ENCODE results near the gene SDCCAG8. TPM values are rescaled to one million over a fixed set of nuclear protein-coding genes. Genes with fewer than 3 reads are reported as not detected.

Gene SDCCAG8
- total and polyA plus RNA-seq, 2 experiments from 2014 or later = 28.0 to 66.7 TPM

DNA sequence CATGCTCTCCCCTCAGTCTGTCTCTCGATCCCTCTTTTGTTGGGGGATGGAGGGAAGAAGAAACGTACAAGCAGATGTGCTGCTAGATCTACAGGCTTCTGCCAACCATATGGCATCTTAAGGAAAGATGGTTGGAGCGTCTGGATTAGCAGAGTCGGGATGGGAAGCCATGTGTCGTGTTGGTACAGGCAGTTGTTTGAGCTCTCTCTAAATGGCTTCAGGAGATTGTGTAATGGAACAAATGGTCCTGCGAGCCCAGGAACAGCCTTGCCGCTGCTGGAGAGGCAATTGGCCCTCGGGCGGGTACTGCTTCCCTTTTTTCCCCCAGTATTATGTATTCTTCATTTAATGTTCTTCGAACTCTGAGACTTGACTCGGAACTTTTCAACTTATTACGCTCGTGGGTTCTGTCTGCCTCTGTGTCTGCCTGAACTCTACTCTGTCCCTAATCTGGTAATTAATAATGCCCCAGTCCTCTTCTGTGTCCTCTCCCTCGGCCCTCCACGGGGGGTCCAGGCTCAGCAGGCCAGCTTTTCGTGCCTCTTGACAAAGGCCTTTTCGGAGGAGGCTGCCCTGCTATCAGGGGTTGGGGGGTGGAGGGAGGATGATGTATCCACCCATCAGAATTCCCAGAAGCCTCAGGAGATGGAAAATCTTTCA, 215.3 kb downstream of the SDCCAG8 start:
- Mint-ChIP-seq H3K27me3 (ENCODE audit: insufficient read depth, low read depth, poor library complexity) (peaks cover 5% of the 10 kb centered on the region), H3K27ac (no peak overlapping the region), H3K9me3 (no peaks in the 10 kb centered on the region), H3K4me3 (no peak overlapping the region), H3K4me1 (peaks cover 62% of the 10 kb centered on the region), H3K36me3 (ENCODE audit: low read depth) (no peaks in the 10 kb centered on the region)
- Histone ChIP-seq H3K4me1 (ENCODE audit: insufficient read depth) (peaks cover 46% of the 10 kb centered on the region), H3K4me3 (no peak overlapping the region), H3K27ac (ENCODE audit: low read depth) (no peak overlapping the region), H3K9me2 (ENCODE audit: insufficient read depth) (no peaks in the 10 kb centered on the region), H3K36me3 (ENCODE audit: insufficient read depth) (no peaks in the 10 kb centered on the region), H3K27me3 (ENCODE audit: insufficient read depth) (0 out of 2 replicates have a peak, but pooled peaks cover 4% of the 10 kb centered on the region), H3K4me2 (peak overlapping the region; percentile 34; the same call in 1 of the 2 replicates), H3K79me2 (replicated peaks; ENCODE audit: insufficient read depth) (no peaks in the 10 kb centered on the region), H3F3A (replicated peaks; ENCODE audit: low read depth) (no peaks in the 10 kb centered on the region; the same call in 1 of the 2 replicates), H2AFZ (peak overlapping the region; percentile 76; the same call in 1 of the 2 replicates), H4K20me1 (replicated peaks; ENCODE audit: insufficient read depth) (no peaks in the 10 kb centered on the region)
- TF ChIP-seq, protein P1, sequence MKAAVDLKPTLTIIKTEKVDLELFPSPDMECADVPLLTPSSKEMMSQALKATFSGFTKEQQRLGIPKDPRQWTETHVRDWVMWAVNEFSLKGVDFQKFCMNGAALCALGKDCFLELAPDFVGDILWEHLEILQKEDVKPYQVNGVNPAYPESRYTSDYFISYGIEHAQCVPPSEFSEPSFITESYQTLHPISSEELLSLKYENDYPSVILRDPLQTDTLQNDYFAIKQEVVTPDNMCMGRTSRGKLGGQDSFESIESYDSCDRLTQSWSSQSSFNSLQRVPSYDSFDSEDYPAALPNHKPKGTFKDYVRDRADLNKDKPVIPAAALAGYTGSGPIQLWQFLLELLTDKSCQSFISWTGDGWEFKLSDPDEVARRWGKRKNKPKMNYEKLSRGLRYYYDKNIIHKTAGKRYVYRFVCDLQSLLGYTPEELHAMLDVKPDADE (IDR thresholded peaks at IDR 0.05) = no peak
- TF ChIP-seq ZNF114 (CRISPR knock-in tag; IDR thresholded peaks at IDR 0.05) (no peak), NANOG (IDR thresholded peaks at IDR 0.05; ENCODE audit: borderline replicate concordance) (no peak), EZH2 (IDR thresholded peaks at IDR 0.05; ENCODE audit: low read depth, unreplicated experiment) (no peak), ZNF331 (CRISPR knock-in tag; IDR thresholded peaks at IDR 0.05; ENCODE audit: low read depth) (no peak), CREB1 (CRISPR knock-in tag; IDR thresholded peaks at IDR 0.05; ENCODE audit: low read depth) (no peak), STAT1 (IDR thresholded peaks at IDR 0.05; ENCODE audit: unreplicated experiment) (no peak), EZH2phosphoT487 (IDR thresholded peaks at IDR 0.05; ENCODE audit: unreplicated experiment) (no peak), JUNB (IDR thresholded peaks at IDR 0.05; ENCODE audit: unreplicated experiment) (no peak), ZNF462 (CRISPR knock-in tag; IDR thresholded peaks at IDR 0.05) (no peak), POLR2AphosphoS5 (IDR thresholded peaks at IDR 0.05; ENCODE audit: low read depth) (no peak)
- TF ChIP-seq, protein P2, sequence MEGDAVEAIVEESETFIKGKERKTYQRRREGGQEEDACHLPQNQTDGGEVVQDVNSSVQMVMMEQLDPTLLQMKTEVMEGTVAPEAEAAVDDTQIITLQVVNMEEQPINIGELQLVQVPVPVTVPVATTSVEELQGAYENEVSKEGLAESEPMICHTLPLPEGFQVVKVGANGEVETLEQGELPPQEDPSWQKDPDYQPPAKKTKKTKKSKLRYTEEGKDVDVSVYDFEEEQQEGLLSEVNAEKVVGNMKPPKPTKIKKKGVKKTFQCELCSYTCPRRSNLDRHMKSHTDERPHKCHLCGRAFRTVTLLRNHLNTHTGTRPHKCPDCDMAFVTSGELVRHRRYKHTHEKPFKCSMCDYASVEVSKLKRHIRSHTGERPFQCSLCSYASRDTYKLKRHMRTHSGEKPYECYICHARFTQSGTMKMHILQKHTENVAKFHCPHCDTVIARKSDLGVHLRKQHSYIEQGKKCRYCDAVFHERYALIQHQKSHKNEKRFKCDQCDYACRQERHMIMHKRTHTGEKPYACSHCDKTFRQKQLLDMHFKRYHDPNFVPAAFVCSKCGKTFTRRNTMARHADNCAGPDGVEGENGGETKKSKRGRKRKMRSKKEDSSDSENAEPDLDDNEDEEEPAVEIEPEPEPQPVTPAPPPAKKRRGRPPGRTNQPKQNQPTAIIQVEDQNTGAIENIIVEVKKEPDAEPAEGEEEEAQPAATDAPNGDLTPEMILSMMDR (conservative IDR thresholded peaks at IDR 0.05; ENCODE audit: low read depth in 2 of 2) = no peak
- TF ChIP-seq, protein P3, sequence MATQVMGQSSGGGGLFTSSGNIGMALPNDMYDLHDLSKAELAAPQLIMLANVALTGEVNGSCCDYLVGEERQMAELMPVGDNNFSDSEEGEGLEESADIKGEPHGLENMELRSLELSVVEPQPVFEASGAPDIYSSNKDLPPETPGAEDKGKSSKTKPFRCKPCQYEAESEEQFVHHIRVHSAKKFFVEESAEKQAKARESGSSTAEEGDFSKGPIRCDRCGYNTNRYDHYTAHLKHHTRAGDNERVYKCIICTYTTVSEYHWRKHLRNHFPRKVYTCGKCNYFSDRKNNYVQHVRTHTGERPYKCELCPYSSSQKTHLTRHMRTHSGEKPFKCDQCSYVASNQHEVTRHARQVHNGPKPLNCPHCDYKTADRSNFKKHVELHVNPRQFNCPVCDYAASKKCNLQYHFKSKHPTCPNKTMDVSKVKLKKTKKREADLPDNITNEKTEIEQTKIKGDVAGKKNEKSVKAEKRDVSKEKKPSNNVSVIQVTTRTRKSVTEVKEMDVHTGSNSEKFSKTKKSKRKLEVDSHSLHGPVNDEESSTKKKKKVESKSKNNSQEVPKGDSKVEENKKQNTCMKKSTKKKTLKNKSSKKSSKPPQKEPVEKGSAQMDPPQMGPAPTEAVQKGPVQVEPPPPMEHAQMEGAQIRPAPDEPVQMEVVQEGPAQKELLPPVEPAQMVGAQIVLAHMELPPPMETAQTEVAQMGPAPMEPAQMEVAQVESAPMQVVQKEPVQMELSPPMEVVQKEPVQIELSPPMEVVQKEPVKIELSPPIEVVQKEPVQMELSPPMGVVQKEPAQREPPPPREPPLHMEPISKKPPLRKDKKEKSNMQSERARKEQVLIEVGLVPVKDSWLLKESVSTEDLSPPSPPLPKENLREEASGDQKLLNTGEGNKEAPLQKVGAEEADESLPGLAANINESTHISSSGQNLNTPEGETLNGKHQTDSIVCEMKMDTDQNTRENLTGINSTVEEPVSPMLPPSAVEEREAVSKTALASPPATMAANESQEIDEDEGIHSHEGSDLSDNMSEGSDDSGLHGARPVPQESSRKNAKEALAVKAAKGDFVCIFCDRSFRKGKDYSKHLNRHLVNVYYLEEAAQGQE (IDR thresholded peaks at IDR 0.05; ENCODE audit: unreplicated experiment) = no peak
- no peak; the same call in 2 of the 3 replicates for ATAC-seq
- no peak for DNase-seq (ENCODE audit: low spot score)

Data from GM23338 (cell line).